Right kidney (tissue), 1 donor: ENCODE data around the gene SEMA3A.
"Not testable (repeated sequence)": the region's sequence is repeated elsewhere in the genome, so short reads cannot be mapped to it uniquely, and the experiment has no call there.

Source experiments
- DNase-seq: peaks from one replicate; pipeline ENCODE4 v3.0.0-alpha.2; 2016

Gene SEMA3A

GRCh38 chr7:84060760-84061261 is 133.8 kb downstream of the SEMA3A start:
- DNase-seq, result no peak

DNA sequence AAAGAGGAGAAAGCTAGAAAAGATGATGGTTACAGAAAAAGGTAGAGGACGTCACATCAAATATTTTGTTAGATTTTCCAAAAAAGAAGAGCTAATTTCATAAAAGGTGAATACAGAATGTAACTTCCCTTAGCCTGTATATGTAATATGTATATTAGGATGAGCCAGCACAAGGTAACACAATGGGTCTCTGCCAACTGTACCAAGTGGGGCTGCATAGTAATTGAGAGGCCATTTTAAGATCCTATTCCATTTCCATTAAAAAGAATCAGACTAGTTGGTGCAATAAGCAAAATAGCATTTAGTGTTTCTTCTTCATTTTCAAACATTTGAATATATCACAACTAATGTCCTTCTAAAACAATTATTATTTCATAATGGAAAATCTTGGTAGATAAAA is 134.6 kb downstream of the SEMA3A start:
- no peak for DNase-seq

GRCh38 chr7:84058311-84059076 is 136.1 kb downstream of the SEMA3A start:
- no peak for DNase-seq

- no peak for DNase-seq
Measured at GRCh38 chr7:84057576-84057975, 137.0 kb downstream of the SEMA3A start.

DNA sequence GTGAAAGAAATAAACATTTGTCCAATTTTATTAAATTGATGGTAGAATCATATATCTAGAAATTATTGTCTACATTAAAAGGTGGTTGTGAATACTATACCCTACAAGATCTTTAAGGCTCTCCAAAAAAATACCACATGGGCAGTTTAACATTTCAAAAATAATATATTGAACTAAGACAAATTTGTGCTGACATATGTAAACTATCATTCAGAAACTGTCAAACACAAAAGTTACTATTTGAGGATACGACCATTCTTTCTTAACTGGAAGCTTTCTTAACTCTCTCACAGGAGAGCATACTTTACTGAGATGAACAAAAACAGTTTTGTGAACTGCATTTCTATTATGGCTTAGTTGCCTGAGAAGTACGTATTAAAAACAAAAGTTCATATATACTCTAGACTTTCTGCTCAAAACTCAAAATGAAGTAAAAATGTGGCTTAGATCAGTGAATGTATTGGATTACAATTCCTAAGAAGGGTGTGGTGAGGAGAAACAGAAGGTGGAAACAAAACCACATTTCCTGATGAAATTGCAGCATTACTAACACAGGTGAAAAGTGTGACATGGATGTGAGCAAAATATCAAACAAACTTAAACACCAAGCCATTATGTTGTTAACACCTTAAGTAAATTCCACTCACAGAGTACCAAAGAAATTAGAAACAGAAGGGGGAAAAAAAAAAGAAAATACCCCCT is 138.5 kb downstream of the SEMA3A start:
- DNase-seq, result no peak

DNA sequence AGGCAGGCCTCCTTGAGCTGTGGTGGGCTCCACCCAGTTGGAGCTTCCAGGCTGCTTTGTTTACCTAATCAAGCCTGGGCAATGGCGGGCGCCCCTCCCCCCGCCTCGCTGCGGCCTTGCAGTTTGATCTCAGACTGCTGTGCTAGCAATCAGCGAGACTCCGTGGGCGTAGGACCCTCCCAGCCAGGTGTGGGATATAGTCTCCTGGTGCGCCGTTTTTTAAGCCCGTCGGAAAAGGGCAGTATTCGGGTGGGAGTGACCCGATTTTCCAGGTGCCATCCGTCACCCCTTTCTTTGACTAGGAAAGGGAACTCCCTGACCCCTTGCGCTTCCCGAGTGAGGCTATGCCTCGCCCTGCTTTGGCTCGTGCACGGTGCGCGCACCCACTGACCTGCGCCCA is 139.4 kb downstream of the SEMA3A start:
- not testable (repeated sequence) for DNase-seq

DNA sequence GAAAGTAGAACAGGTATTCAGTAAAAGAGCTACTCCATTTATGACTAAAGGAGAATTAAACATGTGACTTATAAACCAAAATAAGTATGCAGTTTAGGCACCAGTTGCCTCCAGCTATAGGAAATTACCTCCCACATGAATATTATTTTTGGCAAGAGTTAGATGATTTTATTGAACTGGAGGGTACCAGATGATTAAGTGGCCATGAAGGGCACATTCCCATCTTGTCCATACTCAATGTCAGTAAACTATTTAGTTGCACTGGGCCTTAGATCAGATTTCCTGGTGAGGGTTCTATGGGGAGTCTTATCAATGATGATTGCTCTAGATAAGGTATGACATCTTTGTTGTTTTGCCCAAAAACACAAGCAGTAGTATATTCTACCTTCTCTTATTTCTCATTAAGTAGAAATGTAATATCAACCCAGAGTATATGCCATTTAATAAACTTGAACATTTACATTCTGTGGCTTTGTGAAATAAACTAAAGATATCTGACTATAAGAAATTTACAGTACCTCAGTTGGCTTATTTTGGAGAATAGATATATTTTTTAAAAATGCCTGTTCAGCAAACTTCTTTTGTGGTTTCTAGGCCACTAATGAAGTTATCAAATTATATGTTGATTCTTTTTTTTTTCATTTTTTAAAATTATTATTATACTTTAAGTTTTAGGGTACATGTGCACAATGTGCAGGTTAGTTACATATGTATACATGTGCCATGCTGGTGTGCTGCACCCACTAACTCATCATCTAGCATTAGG is 145.3 kb downstream of the SEMA3A start:
- DNase-seq, result no peak

DNA sequence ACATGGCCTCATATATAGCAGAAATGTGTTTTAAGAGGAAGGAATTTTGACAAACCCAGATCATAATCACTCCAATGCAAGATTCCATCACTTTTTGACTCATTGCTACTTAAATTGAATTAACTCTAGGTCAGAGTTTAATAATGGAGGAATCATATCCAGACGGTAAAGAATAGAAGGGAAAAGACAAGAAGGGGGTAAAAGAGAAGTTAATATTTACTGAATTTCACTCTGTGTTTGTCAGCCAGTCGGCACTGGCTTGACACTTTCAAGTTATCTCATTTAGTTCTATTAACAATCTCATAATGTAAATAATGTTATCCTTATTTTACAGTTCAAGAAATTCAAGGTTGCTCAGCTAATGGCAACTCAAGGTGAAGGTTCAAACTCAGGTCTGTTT is 147.5 kb downstream of the SEMA3A start:
- DNase-seq, result no peak

GRCh38 chr7:84044834-84045233 is 149.8 kb downstream of the SEMA3A start:
- no peak for DNase-seq

DNA sequence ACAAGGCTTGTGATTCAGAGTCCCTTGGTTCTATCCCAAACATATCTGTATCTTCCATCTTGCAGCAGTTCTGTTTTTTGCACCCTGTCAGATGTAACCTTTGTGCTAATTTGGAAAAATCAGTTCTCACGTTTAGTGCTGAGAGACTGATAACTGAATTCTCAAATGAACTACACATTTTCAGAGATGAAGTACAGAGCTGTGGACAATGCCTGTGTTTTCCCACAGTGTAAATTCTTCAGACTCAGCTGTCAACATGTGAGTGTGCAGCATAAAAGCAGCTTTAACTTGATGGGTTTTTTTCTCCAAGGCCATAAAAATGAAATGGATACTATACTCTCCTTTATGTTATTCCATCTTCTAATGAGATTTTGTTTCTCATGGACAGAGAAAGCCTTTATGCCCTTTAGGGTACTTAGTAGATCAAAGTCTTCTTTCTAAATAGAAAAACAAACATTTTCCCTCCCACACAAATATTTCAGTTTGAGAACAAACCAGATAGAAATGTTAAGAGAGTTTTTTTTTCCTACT is 150.9 kb downstream of the SEMA3A start:
- no peak for DNase-seq

DNA sequence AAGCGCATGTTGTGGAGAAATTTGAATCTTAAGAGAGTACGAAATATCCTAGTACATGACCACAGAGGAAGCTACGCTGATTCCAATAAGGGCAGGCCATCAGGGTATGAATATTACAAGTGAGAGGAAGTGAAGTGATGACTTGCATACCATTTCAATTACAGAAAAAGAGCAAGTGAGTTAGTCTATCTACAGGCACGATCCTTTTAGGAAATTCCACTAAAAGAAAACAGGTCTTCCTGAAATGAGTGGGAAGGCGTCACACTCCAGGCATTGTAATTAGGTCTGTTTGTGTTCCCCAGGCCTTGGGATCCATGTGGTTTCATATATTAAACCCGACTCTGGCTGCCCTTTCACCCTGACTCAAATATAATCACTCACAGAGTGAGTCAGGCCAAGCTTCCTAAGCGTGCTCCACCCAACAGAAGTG is 152.5 kb downstream of the SEMA3A start:
- no peak for DNase-seq

GRCh38 chr7:84041649-84042048 is 152.9 kb downstream of the SEMA3A start:
- no peak for DNase-seq

DNA sequence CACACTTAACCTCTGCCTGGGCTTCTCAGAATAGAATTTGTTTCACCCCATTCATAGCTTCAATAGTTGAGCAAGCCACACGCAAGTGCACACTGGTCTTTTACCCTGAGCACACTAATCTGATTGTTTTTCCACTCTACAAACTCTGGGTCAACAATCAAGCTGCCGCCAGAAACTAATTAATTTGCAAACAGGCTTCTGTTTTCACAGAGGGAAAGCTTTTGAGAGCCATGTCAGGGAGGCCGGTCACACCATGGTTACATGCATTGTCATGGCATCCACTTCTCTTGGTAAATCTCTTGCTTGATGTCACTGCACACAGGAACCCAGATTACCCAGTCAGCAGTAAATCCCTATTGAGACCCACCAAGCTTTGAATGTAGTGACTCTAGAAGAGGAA is 154.2 kb downstream of the SEMA3A start:
- no peak for DNase-seq

- no peak for DNase-seq
Measured at GRCh38 chr7:84039432-84039831, 155.2 kb downstream of the SEMA3A start.

DNA sequence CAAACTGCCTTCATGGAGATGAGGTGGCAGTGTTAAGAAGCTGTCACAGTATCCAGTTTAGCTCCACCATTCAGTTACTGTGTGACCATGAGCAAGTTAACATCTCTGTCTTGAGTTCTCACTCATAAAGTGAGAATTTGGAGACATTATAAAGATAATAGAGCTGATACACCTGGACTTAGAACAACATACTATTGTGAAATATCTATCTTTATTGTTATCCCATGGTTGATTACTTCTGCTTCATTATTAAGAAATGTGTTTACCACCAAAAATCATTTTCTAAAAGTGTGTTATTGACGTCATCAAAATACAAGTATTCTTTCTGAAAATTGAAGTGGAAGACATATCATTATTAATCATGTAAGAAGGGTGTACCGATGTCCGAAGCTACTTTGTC is 166.9 kb downstream of the SEMA3A start:
- no peak for DNase-seq

GRCh38 chr7:84025332-84025927 is 169.2 kb downstream of the SEMA3A start:
- peak; percentile 22 for DNase-seq

DNA sequence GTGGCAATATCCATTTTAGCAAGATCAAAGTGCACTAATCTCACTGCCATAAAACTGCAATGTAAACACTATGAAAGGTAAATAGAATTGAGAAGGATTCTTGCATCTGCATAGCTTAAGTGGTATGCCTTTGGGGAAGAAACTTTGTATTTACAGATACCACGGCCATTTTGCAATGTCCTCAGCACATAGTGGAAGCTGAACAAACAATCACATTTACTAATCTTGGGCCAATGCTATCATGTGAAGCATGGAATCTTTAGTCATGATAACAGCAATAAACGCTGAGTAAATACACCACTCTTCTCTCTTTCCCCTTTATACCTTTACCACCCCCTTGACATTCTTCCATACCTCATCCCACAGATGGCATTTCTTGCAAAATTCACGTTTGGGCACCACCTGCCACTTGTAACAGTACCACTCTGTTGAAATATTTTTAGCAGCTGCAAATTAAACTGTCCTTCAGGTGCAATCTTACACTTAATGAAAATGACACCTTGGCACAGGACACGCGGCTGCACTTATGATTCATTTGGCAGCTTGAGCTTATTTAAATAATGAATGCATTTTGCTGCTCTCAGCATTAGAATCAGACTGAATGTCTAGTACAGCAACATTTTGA is 171.8 kb downstream of the SEMA3A start:
- DNase-seq, result no peak

- DNase-seq, result no peak
Measured at GRCh38 chr7:84022009-84022408, 172.6 kb downstream of the SEMA3A start.

GRCh38 chr7:84021292-84021908 is 173.2 kb downstream of the SEMA3A start:
- no peak for DNase-seq

DNA sequence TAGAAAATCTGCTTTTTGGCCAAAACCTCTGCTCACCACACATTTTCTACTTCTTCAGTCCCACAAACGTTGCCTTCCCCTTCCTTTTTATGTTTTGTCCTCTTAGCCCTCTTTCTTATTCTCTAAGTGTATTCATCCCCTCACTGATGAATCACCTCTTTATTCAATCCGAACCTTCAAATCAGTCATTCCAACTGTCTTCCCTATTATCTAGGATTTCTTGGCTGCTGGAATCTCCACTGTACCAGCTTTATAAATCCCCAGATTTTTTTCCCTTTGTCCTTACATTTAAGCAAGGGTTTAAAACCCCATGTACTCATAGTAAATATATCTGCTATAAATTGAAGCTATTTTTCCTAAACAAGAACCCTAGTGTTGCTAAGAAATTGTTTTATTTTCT is 176.9 kb downstream of the SEMA3A start:
- no peak for DNase-seq

GRCh38 chr7:84013616-84014240 is 180.9 kb downstream of the SEMA3A start:
- DNase-seq, result no peak
